ENCODE results near the gene OTOA.
"Not testable (repeated sequence)": the region's sequence is repeated elsewhere in the genome, so short reads cannot be mapped to it uniquely, and the experiment has no call there.

OTOA gene

GRCh38 chr16:21642861-21643260 is 20.9 kb upstream of the OTOA start:
- DNase-seq = no peak

GRCh38 chr16:21643785-21644184 is 20.0 kb upstream of the OTOA start:
- no peak for DNase-seq

DNA sequence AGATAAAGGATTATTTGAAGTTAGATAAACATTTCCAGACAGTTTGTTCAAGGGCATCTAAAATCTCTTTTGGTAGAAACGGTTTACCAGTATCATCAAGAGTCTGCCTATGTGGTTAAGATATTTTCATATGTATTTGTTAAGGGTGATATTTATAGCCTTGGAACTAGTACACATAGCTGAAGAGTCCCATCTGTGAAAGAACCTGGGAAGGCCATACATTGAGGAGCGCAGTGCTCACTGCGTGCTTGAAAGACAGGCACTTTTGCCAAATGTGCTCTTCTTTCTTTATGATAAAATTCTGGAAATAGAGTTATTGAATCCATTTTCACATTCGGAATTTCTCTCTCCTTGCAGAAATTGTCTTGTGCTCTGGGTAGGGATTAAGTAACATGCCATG is 19.1 kb upstream of the OTOA start:
- DNase-seq = no peak

- no peak for DNase-seq
These were observed 18.5 kb upstream of the OTOA start for GRCh38 chr16:21645261-21645721.

- DNase-seq = no peak
These were observed 17.7 kb upstream of the OTOA start for GRCh38 chr16:21646091-21646490.

GRCh38 chr16:21646721-21647561 is 16.8 kb upstream of the OTOA start:
- peak; percentile 18 for DNase-seq

DNA sequence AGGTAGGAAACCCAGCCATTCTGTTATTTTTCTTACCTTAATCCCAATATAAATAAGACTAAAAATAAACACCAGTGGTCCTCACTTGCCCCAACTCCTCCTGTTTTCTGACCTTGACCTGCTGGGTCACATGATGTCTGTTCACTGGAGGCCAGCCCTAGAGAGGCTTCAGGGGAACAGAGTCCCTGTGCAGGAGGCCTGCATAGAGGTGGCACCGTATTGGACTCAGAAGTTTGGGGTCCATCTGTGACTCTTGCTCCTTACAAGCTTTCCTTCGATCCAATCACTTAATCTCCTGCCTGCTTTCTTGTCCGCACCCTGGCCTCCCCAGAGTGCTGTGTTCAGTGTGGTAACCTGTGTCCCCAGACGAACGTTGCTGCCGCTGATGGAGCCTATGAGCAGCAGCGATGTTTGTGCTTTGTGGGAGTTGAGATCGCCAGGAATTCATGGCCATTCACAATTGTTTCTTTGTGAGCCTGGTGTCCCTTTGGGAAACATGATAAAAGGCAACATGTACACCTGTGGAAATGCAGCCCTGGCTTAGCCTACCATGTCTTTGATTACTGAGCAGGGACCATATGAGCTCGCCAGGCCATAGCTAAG is 16.1 kb upstream of the OTOA start:
- no peak for DNase-seq

GRCh38 chr16:21649826-21650406 is 13.9 kb upstream of the OTOA start:
- DNase-seq = not testable (repeated sequence)

- DNase-seq = no peak
These were observed 13.2 kb upstream of the OTOA start for GRCh38 chr16:21650521-21650920.

GRCh38 chr16:21651515-21651914 is 12.3 kb upstream of the OTOA start:
- no peak for DNase-seq

DNA sequence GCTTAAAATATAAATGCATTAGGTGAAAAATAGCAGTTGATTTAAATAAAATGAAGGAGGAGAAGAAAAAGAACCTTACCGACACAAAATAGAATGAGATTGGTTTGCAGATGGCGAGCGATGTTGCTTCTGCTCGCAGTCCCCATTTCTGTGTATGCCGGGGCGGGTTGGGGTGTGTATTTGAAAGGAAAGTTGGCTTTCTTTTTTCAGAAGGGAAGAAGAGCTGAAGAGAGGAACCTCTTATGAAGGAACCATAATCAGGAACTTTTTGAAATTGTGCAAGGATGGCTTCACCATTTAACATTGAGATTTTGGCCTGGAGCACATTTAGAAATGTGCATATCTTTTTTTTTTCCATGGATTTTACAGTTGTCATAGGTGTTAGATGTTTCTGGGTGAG is 11.3 kb upstream of the OTOA start, which contains the start of gene IGSF6:
Gene IGSF6 (minus strand): TSS at position 156 of the 400 bp plus-strand sequence. CDS start 10 bp downstream, at position 146.
- DNase-seq = no peak

DNA sequence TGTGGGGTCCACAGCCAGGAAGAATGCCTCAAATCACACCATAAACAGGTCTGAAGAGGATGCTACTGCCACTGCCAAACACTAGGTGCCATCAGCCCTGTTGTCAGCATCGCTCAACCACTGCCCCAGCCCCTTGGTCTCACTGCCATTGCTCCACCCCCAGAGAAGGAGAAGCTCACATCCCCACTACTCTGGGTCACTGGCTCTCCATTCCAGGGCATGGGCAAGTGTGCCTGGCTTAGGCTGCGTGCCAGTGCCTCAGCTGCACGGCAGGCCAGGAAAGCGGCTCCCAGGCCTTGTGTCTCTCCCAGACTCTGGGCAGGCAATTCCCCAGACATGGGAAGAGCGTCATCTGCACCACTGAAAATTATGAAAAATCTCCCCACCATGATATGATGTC is 10.2 kb upstream of the OTOA start:
- no peak for DNase-seq

DNA sequence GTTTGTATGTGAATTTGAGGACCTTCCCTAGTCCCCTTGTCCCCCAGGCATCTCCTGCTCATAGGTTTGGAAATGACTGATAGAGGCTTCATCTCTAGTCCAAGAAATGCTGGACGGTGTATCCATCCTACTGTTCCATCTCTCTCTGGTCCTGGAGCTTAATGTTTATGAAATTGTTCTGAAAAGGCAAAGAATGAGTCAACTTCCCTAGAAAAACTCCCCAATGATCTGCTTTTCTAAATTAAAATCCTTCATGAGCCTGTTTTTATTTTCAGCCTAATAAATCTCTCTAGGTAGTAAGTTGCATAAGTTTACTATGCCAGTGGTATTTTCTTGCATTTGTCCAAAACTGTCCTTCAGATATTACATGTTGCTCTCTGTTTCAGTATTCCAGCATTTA is 9.3 kb upstream of the OTOA start:
- DNase-seq = no peak

- no peak for DNase-seq
These were observed 8.9 kb upstream of the OTOA start for GRCh38 chr16:21654881-21655280.

DNA sequence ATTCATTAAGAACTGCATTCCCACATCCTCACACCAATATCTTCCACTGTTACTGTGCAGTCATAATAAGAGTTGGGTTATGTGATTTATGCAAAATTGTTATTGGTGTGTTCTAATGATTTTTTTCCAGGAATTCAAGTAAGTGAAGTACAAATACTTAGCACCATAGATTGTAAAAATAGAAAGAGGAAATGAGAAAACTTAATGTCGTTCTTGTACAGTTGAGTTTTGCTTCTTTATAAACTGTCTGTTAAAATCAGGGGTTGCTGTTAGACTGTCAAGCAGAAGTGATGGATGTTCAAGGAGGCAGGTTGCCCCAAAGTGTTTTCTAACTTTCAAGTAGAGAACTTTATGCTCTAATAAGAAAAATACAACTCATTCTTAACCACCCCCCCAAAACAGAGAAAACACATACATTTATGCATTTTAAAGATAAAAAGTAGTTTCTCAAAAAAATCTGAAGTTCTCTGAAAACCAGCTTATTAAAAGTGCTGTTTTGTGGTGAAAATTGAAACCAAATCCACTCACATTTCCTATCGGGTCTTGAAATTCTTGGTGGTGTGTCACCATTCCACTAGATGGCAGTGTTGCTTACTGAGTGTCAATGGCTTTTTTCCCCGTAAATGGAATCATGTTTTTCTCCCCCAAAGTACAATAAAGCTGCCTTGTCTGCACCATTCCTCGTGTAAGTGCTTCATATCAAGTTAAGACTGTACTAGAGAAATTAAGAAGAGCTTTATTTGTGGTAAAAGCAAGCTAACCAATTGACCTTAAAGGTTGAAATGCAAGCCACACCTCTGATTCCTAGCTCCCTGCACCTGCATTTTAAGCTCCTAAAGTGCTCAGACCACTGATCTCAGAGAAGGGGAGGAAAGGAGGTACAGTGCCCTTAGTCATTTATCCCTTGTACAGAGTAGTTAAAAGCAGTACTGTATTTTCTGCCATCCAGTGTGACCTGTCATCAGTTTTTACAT is 6.7 kb upstream of the OTOA start:
- DNase-seq = peak; percentile 32

DNA sequence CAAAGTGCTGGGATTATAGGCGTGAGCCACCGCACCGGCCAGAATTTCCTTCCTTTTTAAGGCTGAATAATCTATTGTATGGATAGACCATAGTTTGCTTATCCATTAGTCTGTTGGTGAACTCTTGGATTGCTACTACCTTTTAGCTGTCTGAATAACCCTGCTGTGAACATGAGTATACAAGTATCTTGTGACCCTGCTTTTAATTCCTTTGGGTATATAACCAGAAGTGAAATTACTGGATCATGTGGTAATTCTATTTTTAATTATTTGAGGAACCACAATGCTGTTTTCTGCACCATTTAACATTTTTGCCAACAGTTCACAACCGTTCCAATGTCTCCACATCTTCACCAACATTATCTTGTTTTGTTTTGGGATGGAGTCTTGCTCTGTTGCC is 4.6 kb upstream of the OTOA start:
- DNase-seq = no peak

DNA sequence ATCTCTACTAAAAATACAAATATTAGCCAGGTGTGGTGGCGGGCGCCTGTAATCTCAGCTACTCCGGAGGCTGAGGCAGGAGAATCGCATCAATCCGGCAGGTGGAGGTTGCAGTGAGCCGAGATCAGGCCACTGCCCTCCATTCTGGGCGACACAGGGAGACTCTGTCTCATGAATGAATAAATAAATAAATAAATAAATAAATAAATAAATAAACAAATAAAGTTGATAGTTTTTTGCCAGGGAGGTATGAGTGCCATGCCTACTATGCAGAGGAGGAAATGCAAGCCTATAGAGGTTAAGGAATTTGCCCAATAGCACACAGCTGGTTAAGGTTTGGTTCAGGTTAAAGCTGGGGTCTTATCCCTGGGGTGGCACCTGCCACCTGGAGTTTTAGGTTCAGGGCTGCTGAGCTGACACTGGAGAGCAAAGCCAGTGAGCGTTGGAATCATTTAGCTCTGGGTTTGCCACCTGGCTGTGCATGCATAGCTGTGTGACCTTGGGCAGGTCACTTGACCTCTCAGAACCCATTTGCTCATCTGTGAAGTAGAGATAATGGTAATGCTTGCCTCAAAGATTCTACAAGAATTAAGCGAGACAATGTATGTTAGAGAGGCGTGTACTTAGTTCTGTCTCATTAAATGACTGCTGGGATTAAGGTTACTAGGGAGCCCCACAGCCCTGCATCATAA is 1.2 kb downstream of the OTOA start:
- no peak for DNase-seq

- DNase-seq = no peak
These were observed 3.0 kb downstream of the OTOA start for GRCh38 chr16:21666772-21667171.

- DNase-seq = no peak
These were observed 3.8 kb downstream of the OTOA start for GRCh38 chr16:21667575-21667974.

DNA sequence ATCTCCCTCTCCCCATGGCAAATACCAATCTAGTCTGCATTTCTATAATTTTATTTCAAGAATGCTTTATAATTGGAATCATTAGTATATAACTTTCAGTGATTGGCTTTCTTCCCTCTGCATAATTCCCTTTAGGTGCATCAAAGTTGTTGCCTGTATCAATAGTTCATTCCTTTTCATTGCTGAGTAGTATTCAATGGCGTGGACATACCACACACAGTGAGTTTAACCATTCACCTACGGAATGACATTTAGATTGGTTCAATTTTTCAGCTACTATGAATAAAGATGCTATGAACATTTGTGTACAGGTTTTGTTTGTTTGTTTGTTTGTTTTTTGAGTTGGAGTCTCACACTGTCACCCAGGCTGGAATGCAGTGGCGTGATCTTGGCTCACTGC is 9.7 kb downstream of the OTOA start:
- no peak for DNase-seq

GRCh38 chr16:21674456-21674855 is 10.7 kb downstream of the OTOA start:
- DNase-seq = not testable (repeated sequence)

DNA sequence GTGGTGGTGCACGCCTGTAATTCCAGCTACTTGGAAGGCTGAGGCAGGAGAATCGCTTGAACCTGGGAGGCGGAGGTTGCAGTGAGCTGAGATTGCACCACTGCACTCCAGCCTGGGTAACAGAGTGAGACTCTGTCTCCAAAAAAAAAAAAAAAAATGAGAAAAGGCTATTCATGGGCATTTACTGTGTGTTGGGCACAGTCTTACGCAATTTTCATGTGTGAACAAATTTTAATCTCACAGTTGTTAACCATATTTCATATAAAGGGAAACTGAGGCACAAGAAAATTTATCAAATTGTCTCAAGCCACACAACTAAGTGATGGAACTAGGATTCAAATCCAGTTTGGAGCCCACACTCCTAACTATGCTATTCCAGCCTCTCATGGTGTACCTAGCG is 16.9 kb downstream of the OTOA start:
- not testable (repeated sequence) for DNase-seq

Measured in DMS79 treated with DMSO at 0.1 percent for 48 hours (cell line).